SK-N-SH (cell line): Measurements from ENCODE around the gene MTRF1. TPM values are rescaled to one million over a fixed set of nuclear protein-coding genes. Genes with fewer than 3 reads are reported as not detected.

Experiments used
- CTCF ChIA-PET: fragments of 300-600, 350-600 bp; formaldehyde crosslinking; extraction: SDS; loops from one replicate; lab custom pipeline; 2021; lab: Yijun Ruan, JAX
- POLR2A ChIA-PET: fragments of 350-600 bp; sonication (Branson Sonifier 250); formaldehyde crosslinking; extraction: SDS; loops from one replicate; lab custom pipeline; 2020; ENCODE audit warnings: antibody characterized with exemption, inconsistent platforms; lab: Yijun Ruan, JAX
- DNase-seq: peaks from one replicate; pipeline ENCODE4 v3.0.0; 2012
- H2AFZ ChIP-seq: fragments of 200-600 bp; sonication (generic); 2 replicates; pipeline ENCODE4 v1.8.1; 2016; ENCODE audit warnings: antibody characterized with exemption, mild to moderate bottlenecking, low read depth
- H3F3A ChIP-seq: fragments of 200-600 bp; sonication (generic); replicated peaks from 2 replicates; pipeline ENCODE3; 2016; ENCODE audit warnings: antibody characterized with exemption, mild to moderate bottlenecking; ENCODE audit not compliant: insufficient read depth
- H3K27ac ChIP-seq, 2 experiments: fragments of 200-500 bp in 1 of 2; fragments of 200-600 bp in 1 of 2; sonication (Bioruptor generic) in 1 of 2; sonication (generic), shearing (Covaris generic) in 1 of 2; 2 replicates each; pipeline versions ENCODE4 v1.5.1 to v1.6.1; 2014 to 2016; ENCODE audit warnings: low read depth in 2 of 2, inconsistent platforms in 1 of 2, low read length in 1 of 2, mild to moderate bottlenecking in 1 of 2, mixed read lengths in 1 of 2
- H3K27me3 ChIP-seq: fragments of 200-600 bp; sonication (generic), shearing (Covaris generic); 2 replicates; pipeline ENCODE4 v1.6.1; 2016; ENCODE audit warnings: mixed run types; ENCODE audit not compliant: insufficient read depth
- H3K36me3 ChIP-seq, 2 experiments: fragments of 200-500 bp in 1 of 2; fragments of 200-600 bp in 1 of 2; sonication (Bioruptor generic) in 1 of 2; sonication (generic) in 1 of 2; replicated peaks in 1 of 2; 2 replicates each; pipeline versions ENCODE3 to v1.5.1; 2014 to 2016; ENCODE audit warnings: low read length in 1 of 2, mild to moderate bottlenecking in 1 of 2; ENCODE audit not compliant: insufficient read depth in 2 of 2, control insufficient read depth in 1 of 2
- H3K4me1 ChIP-seq, 2 experiments: fragments of 200-500 bp in 1 of 2; fragments of 200-600 bp in 1 of 2; sonication (Bioruptor generic) in 1 of 2; sonication (generic), shearing (Covaris generic) in 1 of 2; 2 replicates each; pipeline versions ENCODE4 v1.5.1 to v1.6.1; 2014 to 2016; ENCODE audit warnings: low read depth in 1 of 2, low read length in 1 of 2, mixed run types in 1 of 2; ENCODE audit not compliant: insufficient read depth in 2 of 2, control insufficient read depth in 1 of 2
- H3K4me2 ChIP-seq: fragments of 200-600 bp; sonication (generic), shearing (Covaris generic); 2 replicates; pipeline ENCODE4 v1.6.1; 2017; ENCODE audit warnings: mixed run types
- H3K4me3 ChIP-seq, 2 experiments: fragments of 200-500 bp in 1 of 2; fragments of 200-600 bp in 1 of 2; sonication (Bioruptor generic) in 1 of 2; sonication (generic), shearing (Covaris generic) in 1 of 2; 2 replicates each; pipeline versions ENCODE4 v1.5.1 to v1.8.1; 2014 to 2016; ENCODE audit warnings: low read depth in 2 of 2, inconsistent platforms in 1 of 2, low read length in 1 of 2, mild to moderate bottlenecking in 1 of 2, mixed read lengths in 1 of 2, moderate library complexity in 1 of 2
- H3K79me2 ChIP-seq: fragments of 200-600 bp; sonication (generic); 2 replicates; pipeline ENCODE4 v1.8.1; 2017; ENCODE audit warnings: mild to moderate bottlenecking; ENCODE audit not compliant: insufficient read depth
- H3K9ac ChIP-seq: fragments of 200-600 bp; sonication (generic); 2 replicates; pipeline ENCODE4 v1.6.1; 2017; ENCODE audit warnings: mixed run types
- H3K9me2 ChIP-seq: fragments of 200-600 bp; sonication (generic); 2 replicates; pipeline ENCODE4 v1.6.1; 2017; ENCODE audit warnings: mixed run types
- H3K9me3 ChIP-seq: fragments of 200-600 bp; sonication (generic); 2 replicates; pipeline ENCODE4 v1.6.1; 2017; ENCODE audit warnings: mixed run types, mild to moderate bottlenecking, moderate library complexity
- H4K20me1 ChIP-seq: fragments of 200-600 bp; sonication (generic); 2 replicates; pipeline ENCODE4 v1.6.1; 2017; ENCODE audit warnings: mild to moderate bottlenecking, mixed run types; ENCODE audit not compliant: insufficient read depth
- CHD2 ChIP-seq: fragments of 150-350 bp; IDR thresholded peaks from 2 replicates; pipeline ENCODE4 v1.6.1; 2018; ENCODE audit warnings: low read length; ENCODE audit not compliant: partially characterized antibody
- CTCF ChIP-seq: fragments of 200-600 bp; sonication (generic); IDR thresholded peaks from 2 replicates; pipeline ENCODE4 v1.6.1; 2017; ENCODE audit warnings: antibody characterized with exemption, mild to moderate bottlenecking, moderate library complexity
- ELF1 ChIP-seq: IDR thresholded peaks from 2 replicates; pipeline ENCODE4 v1.4.0; 2012
- EP300 ChIP-seq, 2 experiments: IDR thresholded peaks; 2 replicates each; pipeline versions ENCODE4 v1.4.0 to v1.6.1; 2012; ENCODE audit warnings: borderline replicate concordance in 1 of 2, low read depth in 1 of 2, low read length in 1 of 2
- FOSL2 ChIP-seq: IDR thresholded peaks from 2 replicates; pipeline ENCODE4 v1.4.0; 2012; ENCODE audit warnings: low read depth, mild to moderate bottlenecking, moderate library complexity, borderline replicate concordance
- FOXM1 ChIP-seq: IDR thresholded peaks from 2 replicates; pipeline ENCODE4 v1.4.0; 2012; ENCODE audit warnings: low read depth, mild to moderate bottlenecking
- GABPA ChIP-seq: IDR thresholded peaks from 2 replicates; pipeline ENCODE4 v1.4.0; 2012; ENCODE audit warnings: low read depth, mild to moderate bottlenecking
- JUND ChIP-seq: IDR thresholded peaks from 2 replicates; pipeline ENCODE4 v1.4.0; 2012
- MAX ChIP-seq: IDR thresholded peaks from 2 replicates; pipeline ENCODE4 v1.4.0; 2012; ENCODE audit warnings: low read depth
- MXI1 ChIP-seq: IDR thresholded peaks from 2 replicates; pipeline ENCODE4 v1.6.1; 2012; ENCODE audit warnings: mild to moderate bottlenecking, low read depth, low read length, improper control_type of control experiment
- NFIC ChIP-seq: IDR thresholded peaks from 2 replicates; pipeline ENCODE4 v1.4.0; 2012; ENCODE audit warnings: borderline replicate concordance
- NRF1 ChIP-seq: IDR thresholded peaks from 2 replicates; pipeline ENCODE4 v1.6.1; 2012; ENCODE audit warnings: low read depth, mild to moderate bottlenecking, low read length
- PBX3 ChIP-seq: IDR thresholded peaks from 2 replicates; pipeline ENCODE4; 2012
- POLR2AphosphoS5 ChIP-seq: IDR thresholded peaks from 2 replicates; pipeline ENCODE4 v1.6.1; 2012; ENCODE audit warnings: low read depth, low read length
- SIN3A ChIP-seq: IDR thresholded peaks from 2 replicates; pipeline ENCODE4 v1.6.1; 2012; ENCODE audit warnings: low read depth, mild to moderate bottlenecking, low read length, moderate library complexity, borderline replicate concordance
- SMC3 ChIP-seq: IDR thresholded peaks from 2 replicates; pipeline ENCODE4 v1.6.1; 2012; ENCODE audit warnings: low read depth, low read length, improper control_type of control experiment
- TAF1 ChIP-seq: IDR thresholded peaks from 2 replicates; pipeline ENCODE4 v1.6.1; 2012; ENCODE audit warnings: low read depth, mild to moderate bottlenecking, low read length, moderate library complexity, borderline replicate concordance
- TCF12 ChIP-seq: IDR thresholded peaks from 2 replicates; pipeline ENCODE4 v1.4.0; 2012
- USF2 ChIP-seq: fragments of 150-350 bp; IDR thresholded peaks from 2 replicates; pipeline ENCODE4 v1.6.1; 2017; ENCODE audit warnings: antibody characterized with exemption, low read length, low read depth, borderline replicate concordance
- YY1 ChIP-seq: IDR thresholded peaks from 2 replicates; pipeline ENCODE4 v1.4.0; 2012; ENCODE audit warnings: low read depth, mild to moderate bottlenecking
- WGBS: methylation state at CpG from one replicate; pipeline ENCODE4 v1.1.6; 2017; ENCODE audit warnings: low lambda C conversion rate; 5-methylcytosine and 5-hydroxymethylcytosine counted together
- polyA plus RNA-seq, 3 experiments: library from polyadenylated mRNA; depleted of rRNA; stranded (reverse); fragments of >200 nt; gene quantifications; 2 replicates each; pipeline ENCODE4 v1.2.3, GENCODE V29; 2012

The MTRF1 gene
- polyA plus RNA-seq, 1 of the 3 experiments (the other 2 are of a cell fraction), result 9.2 TPM

- Histone ChIP-seq H3K27me3 (no peaks in the 10 kb centered on the region), H3K9me3 (no peaks in the 10 kb centered on the region), H3K4me1 (peaks cover 8 to 18% of the 10 kb centered on the region in 2 experiments), H3K36me3 (peaks cover 0 to under 1% of the 10 kb centered on the region in 2 experiments), H3K4me3 (peak overlapping the region; percentile 81 to 88), H3F3A (peaks cover 5% of the 10 kb centered on the region), H2AFZ (peak overlapping the region; percentile 93), H4K20me1 (peaks cover 36% of the 10 kb centered on the region), H3K4me2 (peak overlapping the region; percentile 69), H3K9me2 (no peaks in the 10 kb centered on the region), H3K9ac (peak overlapping the region; percentile 95), H3K79me2 (peaks cover 53% of the 10 kb centered on the region), H3K27ac (peak overlapping the region; percentile 87 to 90)
- ChIA-PET CTCF (no interaction called here), POLR2A (no interaction called here)
- under 1% methylated on average over 21 of the region's 73 CpGs for WGBS
- no peak for DNase-seq
- TF ChIP-seq CTCF (no peak), YY1 (peak; percentile 53; the same call in 1 of the 2 replicates), PBX3 (no peak), ELF1 (no peak), FOSL2 (no peak), NFIC (no peak), GABPA (no peak), POLR2AphosphoS5 (no peak), USF2 (no peak)
Observed at GRCh38 chr13:41311406-41312175, 48.2 kb upstream of the MTRF1 start.

- Histone ChIP-seq H3K4me2 (peak within 1 kb of the TSS; percentile 69), H2AFZ (peak within 1 kb of the TSS; percentile 93), H3K4me3 (peak within 1 kb of the TSS; percentile 81 to 88), H3K27me3 (no peaks in the 10 kb centered on the region), H3K36me3 (no peaks in the 10 kb centered on the region), H3K9me2 (no peaks in the 10 kb centered on the region), H3K27ac (peak within 1 kb of the TSS; percentile 87 to 90), H3K4me1 (peaks cover 10 to 18% of the 10 kb centered on the region in 2 experiments), H3F3A (peaks cover 5% of the 10 kb centered on the region), H3K79me2 (peaks cover 47% of the 10 kb centered on the region), H3K9me3 (no peaks in the 10 kb centered on the region), H3K9ac (peak within 1 kb of the TSS; percentile 95), H4K20me1 (peaks cover 30% of the 10 kb centered on the region)
- ChIA-PET CTCF (no interaction called here), POLR2A (no interaction called here)
- DNase-seq, result peak; percentile 99
- TF ChIP-seq POLR2AphosphoS5 (peak; percentile 84), JUND (peak; percentile 24; the same call in 1 of the 2 replicates), USF2 (no peak), SMC3 (no peak), FOXM1 (no peak), NRF1 (peak; percentile 87), PBX3 (0 out of 2 replicates have a peak, but pooled peaks have one; percentile 8), YY1 (peak; percentile 86), TAF1 (peak; percentile 68; the same call in 1 of the 2 replicates), FOSL2 (peak; percentile 52; the same call in 1 of the 2 replicates), CHD2 (peak; percentile 68), MAX (peak; percentile 84), TCF12 (no peak), MXI1 (peak; percentile 97), EP300 (IDR thresholded peaks at IDR 0.05; ENCODE audit: borderline replicate concordance in 1 of 2, low read depth in 1 of 2, low read length in 1 of 2) (peak in 1 of 2 experiments; percentile 5; a peak in 1 of 4 replicates), NFIC (0 out of 2 replicates have a peak, but pooled peaks have one; percentile 25), SIN3A (peak; percentile 35; the same call in 1 of the 2 replicates)
- 0% methylated on average over 11 of the region's 32 CpGs for WGBS
Observed at GRCh38 chr13:41310963-41311405, 47.6 kb upstream of the MTRF1 start, which contains the start of gene NAA16. Gene NAA16 (plus strand): TSS chr13:41311267. CDS start chr13:41311529, 262 bp downstream.
